Stimulated activated naive B cell treated with anti-CD40 and anti-IgM and Interleukin-4, amounts not matched to agents 10 μg/mL and 1 μg/mL and 100 μg/mL, for 72 hours (primary cell): ENCODE measurements around the gene LEP.

ENCODE experiments used
- ATAC-seq, 2 donors: fragments of 150-1000 bp; cut with Tn5 transposase; replicated peaks; 2 replicates each; pipeline ENCODE4 v1.10.0; 2021; ENCODE audit warnings: moderate library complexity in 1 of 2
- DNase-seq: peaks from one replicate; pipeline ENCODE4 v3.0.0; 2021
- H3K27ac Mint-ChIP-seq: one replicate; pipeline ENCODE4 v1.8.0; 2022; ENCODE audit warnings: mild to moderate bottlenecking, mixed read lengths
- H3K27me3 Mint-ChIP-seq, 2 donors: one replicate each; pipeline ENCODE4 v1.8.0; 2022; ENCODE audit warnings: mixed read lengths in 2 of 2
- H3K36me3 Mint-ChIP-seq, 2 donors: one replicate each; pipeline ENCODE4 v1.8.0; 2022; ENCODE audit warnings: mixed read lengths in 2 of 2, mild to moderate bottlenecking in 1 of 2
- H3K4me1 Mint-ChIP-seq, 2 donors: one replicate each; pipeline ENCODE4 v1.8.0; 2022; ENCODE audit warnings: mixed read lengths in 2 of 2, mild to moderate bottlenecking in 1 of 2
- H3K4me3 Mint-ChIP-seq, 2 donors: one replicate each; pipeline ENCODE4 v1.8.0; 2022; ENCODE audit warnings: mild to moderate bottlenecking in 2 of 2, mixed read lengths in 2 of 2, moderate library complexity in 1 of 2
- H3K9me3 Mint-ChIP-seq, 2 donors: one replicate each; pipeline ENCODE4 v1.8.0; 2022; ENCODE audit warnings: mixed read lengths in 2 of 2, mild to moderate bottlenecking in 1 of 2

The LEP gene

DNA sequence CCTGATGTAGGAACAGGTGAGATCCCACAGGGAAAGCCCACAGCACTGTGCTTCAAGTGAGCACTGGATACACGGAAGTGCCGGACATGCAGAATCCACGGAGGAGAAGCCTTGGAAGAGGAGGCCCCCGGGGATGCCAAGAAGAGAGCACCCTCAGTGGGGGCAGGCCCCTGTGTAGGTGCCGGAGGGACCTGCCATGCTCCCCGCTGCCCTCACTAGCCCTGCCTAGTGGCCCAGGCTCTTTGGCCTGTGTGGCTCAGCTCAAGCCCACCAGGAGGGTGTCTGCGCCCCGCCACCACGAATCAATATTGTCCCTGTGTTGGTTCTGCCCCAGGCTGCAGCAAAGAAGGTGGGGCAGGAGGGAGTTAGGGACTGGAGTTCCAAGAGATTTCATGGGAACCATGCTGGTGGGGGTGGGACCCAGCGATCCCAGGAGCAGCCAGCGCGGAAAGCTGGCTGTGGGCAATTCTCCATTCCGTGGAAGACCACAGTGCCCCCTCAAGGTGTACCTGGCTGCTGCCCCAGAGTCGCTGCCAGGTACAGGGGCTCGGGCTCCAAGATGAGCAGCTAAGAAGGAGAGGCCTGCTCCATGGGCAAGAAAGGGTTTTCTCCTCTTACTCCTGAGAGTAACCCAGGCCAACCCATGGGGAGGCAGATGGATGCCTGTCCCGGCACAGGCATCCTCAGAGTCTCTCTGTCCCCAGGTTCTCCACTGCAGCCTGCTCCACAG lies 34.9 kb upstream of the LEP start:
- H3K9me3 Mint-ChIP-seq: peaks cover 0 to 3% of the 10 kb centered on the region in 2 donors
- H3K27ac Mint-ChIP-seq: no peak overlapping the region
- DNase-seq (no peak), ATAC-seq (no peak)
- peaks cover 8 to 16% of the 10 kb centered on the region in 2 donors for H3K4me1 Mint-ChIP-seq
- H3K36me3 Mint-ChIP-seq: peaks cover 2 to 4% of the 10 kb centered on the region in 2 donors
- H3K27me3 Mint-ChIP-seq: peaks cover 47 to 48% of the 10 kb centered on the region in 2 donors
- H3K4me3 Mint-ChIP-seq: no peak overlapping the region

DNA sequence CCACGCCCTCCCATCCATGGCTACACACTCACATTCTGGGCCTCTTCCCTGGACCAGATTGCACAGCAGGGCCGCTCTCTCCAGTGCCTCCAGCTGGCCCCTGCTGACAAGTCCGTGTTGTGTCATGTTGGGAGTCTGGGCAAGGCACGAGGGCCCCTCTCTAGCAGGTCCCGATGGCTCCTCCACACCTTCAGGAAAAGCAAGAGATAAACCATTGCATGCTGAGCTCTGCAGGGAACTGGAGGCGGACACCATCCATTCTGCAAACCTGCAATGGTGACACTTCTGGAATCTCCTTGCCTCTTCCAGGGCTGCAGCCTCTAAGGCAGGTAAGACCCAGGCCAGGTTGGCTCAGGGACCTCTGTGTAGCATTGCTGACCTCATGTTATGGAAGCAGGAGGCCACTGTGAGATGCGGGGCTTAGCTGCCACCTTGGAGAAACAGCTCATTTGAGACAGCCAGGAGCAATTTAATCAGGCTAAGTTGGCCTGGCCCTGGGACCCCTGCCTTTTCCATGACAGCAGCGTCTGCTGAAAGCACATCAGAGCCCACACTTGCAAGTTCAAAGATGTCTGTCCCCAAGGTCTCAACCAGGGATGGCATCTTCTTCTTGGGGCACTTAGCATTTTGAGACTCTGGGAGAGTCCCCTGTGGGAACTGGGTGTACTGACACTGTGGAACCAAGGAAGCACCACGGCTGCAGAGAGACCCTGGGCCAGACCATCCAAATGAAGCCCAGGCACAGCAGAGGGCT lies 34.2 kb upstream of the LEP start:
- H3K4me1 Mint-ChIP-seq: peaks cover 2 to 9% of the 10 kb centered on the region in 2 donors
- no peak for DNase-seq
- H3K9me3 Mint-ChIP-seq: peaks cover 0 to 3% of the 10 kb centered on the region in 2 donors
- ATAC-seq: no peak
- H3K27ac Mint-ChIP-seq: no peak overlapping the region
- H3K4me3 Mint-ChIP-seq: no peak overlapping the region
- peaks cover 2 to 4% of the 10 kb centered on the region in 2 donors for H3K36me3 Mint-ChIP-seq
- H3K27me3 Mint-ChIP-seq: peaks cover 41 to 42% of the 10 kb centered on the region in 2 donors

DNA sequence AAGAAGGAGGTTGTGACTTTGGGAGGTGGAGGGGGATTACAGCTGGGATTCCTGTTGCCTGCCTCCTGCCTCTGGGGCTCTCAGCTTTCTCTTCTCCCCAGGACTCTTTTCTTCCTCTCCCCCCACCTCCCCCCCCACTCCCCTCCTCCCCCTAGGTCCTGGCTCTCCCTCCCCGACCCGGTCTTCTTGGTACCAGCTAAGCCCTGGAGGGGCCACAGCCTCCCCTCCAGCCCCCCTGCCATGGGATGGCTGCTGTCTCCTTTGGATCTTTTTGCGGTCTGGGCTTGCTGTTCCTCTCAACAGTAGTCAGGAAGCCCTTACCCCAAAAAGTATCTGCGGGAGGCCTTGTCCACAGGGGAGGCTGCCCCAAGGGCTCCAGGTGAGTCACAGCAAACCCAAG lies 33.5 kb upstream of the LEP start:
- ATAC-seq (no peak), DNase-seq (no peak)
- Mint-ChIP-seq H3K27me3 (peaks cover 34 to 35% of the 10 kb centered on the region in 2 donors), H3K36me3 (peaks cover 2 to 4% of the 10 kb centered on the region in 2 donors), H3K4me1 (peaks cover 0 to 2% of the 10 kb centered on the region in 2 donors), H3K4me3 (no peak overlapping the region), H3K9me3 (peaks cover 0 to 3% of the 10 kb centered on the region in 2 donors), H3K27ac (no peak overlapping the region)

DNA sequence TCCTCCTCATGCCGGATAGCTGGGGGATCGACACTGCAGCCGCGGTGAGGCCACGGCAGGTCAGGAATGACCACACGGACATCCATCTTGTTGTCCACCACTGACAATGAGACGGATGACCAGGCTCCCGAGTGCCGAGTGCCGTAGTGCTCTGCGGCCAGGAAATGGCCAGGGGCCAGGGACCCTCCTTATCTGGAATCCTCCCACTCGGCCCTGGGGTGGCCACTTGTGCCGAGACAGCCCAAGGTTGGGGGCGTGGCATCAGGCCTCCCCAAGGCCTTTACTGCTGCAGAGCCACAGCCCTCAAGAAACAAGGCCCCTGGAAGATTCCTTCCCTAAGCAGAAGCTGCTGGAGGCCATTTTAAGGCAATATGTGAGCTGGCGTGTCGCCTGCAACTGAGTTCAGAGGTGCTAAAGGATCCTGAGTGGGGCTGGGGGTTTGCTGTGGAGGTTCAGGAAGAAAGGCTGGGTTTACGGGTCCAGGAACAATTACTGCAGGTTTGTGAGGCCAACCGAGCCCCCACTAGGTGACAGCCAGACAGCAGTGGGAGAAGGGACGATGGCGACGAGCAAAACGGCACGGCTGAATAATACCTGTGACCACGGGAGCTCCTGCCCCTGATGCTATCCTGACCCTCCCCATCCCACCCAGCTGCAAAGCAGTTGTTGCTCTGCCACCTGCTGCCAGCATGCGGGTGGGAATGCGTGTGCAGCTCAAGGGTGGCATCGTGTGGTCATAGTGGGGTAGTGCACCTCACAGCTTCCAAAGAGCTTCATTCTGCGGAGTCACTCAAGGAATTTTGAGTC lies 31.6 kb upstream of the LEP start:
- Mint-ChIP-seq H3K4me1 (no peaks in the 10 kb centered on the region), H3K27ac (no peak overlapping the region), H3K36me3 (peaks cover 2 to 4% of the 10 kb centered on the region in 2 donors), H3K27me3 (peaks cover 24 to 29% of the 10 kb centered on the region in 2 donors), H3K4me3 (no peak overlapping the region), H3K9me3 (peaks cover 0 to 3% of the 10 kb centered on the region in 2 donors)
- DNase-seq (peak; percentile 59), ATAC-seq (peak; percentile 63 to 72)

DNA sequence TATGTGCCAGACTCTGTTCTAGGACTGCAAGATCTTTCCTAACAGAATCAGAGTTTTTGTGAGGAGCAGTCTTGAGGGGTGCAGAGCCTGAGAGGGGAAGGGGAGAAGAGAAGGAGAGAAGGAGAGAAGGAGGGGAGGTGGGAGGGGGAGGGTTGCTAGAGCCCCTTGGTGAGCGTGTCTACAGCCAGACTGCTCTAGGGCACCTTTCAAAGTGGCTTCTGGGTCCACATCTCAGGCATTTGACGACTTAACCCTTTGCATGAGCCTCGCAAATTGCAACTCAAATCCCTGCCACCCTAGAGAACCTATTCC lies 31.1 kb upstream of the LEP start:
- H3K27ac Mint-ChIP-seq: no peak overlapping the region
- H3K4me3 Mint-ChIP-seq: no peak overlapping the region
- no peaks in the 10 kb centered on the region for H3K4me1 Mint-ChIP-seq
- DNase-seq: no peak
- H3K9me3 Mint-ChIP-seq: peaks cover 0 to 2% of the 10 kb centered on the region in 2 donors
- H3K27me3 Mint-ChIP-seq: peaks cover 18 to 23% of the 10 kb centered on the region in 2 donors
- H3K36me3 Mint-ChIP-seq: peaks cover under 1 to 2% of the 10 kb centered on the region in 2 donors
- no peak for ATAC-seq

DNA sequence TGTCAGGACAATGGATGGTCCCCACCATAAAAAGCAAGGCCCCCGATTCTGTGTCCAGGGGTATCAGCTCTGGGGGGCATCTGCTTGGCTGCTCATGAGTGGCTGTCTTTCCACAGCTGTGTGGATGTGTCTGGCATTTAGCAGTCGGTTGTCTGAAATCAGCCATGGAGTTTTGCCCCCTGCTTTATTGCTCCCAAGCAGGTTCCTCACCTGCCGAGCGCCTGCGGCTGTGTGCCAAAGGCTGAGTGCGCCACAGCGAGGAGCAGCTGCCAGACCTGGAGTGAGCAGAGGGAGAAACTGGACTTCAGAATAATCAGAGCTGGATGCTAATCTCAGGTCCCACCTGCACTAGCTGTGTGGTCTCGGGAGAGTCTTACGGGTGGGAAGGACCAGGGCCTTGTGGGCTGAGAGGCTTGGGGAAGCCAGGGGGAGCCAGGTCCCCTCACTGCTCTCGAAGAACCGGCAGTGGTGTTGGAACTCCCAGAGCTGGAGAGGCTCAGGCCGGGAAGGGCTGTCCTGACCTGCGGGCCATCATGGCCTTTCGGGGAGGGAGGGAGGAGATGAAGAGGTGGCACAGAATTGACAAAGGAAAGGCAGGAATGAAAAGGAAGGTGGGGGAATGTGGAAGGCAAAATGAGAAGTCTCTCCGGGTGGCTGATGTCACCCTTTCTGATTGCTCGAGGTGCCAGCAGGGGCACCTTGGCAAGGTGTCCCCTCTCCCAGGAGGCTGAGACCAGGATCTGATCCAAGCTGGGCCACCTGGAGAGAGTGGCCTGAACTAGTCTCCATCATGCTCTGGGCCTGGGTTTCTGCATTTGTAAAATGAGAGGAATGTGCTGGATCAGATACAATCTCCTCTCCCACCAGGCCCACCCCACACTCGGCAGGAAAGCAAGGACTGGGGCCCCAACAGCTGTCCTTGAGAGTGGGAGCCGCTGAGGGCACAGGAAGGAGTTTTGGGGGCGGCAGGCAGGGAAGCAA lies 30.2 kb upstream of the LEP start:
- no peaks in the 10 kb centered on the region for H3K9me3 Mint-ChIP-seq
- ATAC-seq: no peak
- peaks cover 12 to 20% of the 10 kb centered on the region in 2 donors for H3K27me3 Mint-ChIP-seq
- no peak overlapping the region for H3K4me3 Mint-ChIP-seq
- no peak overlapping the region for H3K27ac Mint-ChIP-seq
- no peak for DNase-seq
- no peaks in the 10 kb centered on the region for H3K4me1 Mint-ChIP-seq
- no peaks in the 10 kb centered on the region for H3K36me3 Mint-ChIP-seq

DNA sequence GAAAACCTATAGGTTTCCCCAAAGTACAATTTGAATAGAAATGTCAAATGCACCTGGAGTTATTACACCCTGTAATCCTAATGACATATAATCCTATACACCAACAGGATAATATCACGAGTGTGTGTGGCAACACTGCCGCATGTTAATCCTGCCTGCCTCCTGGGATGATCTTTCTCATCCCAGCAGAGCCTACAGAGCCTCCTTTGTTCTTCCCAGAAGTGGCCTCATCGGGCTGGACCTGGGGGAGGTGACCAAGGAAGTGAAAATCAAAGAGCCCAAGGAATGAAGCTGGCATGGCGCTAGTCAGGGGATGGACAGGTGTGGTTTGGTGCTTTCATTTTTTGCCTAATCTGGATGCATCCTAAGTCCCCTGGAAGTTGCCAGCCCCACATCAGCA lies 29.5 kb upstream of the LEP start:
- Mint-ChIP-seq H3K9me3 (no peaks in the 10 kb centered on the region), H3K36me3 (no peaks in the 10 kb centered on the region)

DNA sequence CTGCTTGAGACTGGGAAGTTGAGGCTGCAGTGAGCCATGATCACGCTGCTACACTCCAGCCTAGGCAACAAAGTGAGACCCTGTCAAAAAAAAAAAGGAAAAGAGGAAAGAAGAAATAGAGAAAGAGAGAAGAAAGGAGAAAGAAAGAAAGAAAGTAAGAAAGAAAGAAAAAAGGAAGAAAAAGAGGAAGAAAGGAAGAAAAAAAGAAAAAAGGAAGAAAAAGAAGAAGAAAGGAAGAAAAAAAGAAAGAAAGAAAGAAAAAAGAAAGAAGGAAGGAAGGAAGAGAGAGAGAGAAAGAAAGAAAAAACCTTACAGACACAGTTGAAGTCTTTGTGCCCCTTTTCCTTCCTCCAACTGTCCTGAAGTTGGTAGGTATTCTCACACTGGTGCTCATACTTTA lies 26.6 kb upstream of the LEP start:
- ATAC-seq (no peak), DNase-seq (no peak)
- H3K36me3 Mint-ChIP-seq: no peaks in the 10 kb centered on the region
- H3K27me3 Mint-ChIP-seq: peaks cover 12 to 26% of the 10 kb centered on the region in 2 donors
- H3K27ac Mint-ChIP-seq: no peak overlapping the region
- H3K9me3 Mint-ChIP-seq: no peaks in the 10 kb centered on the region
- no peak overlapping the region for H3K4me3 Mint-ChIP-seq
- H3K4me1 Mint-ChIP-seq: no peaks in the 10 kb centered on the region

More for the DNA sequence above, 29.5 kb upstream of the LEP start:
- no peak overlapping the region for H3K4me3 Mint-ChIP-seq
- no peak for ATAC-seq
- peaks cover 10 to 20% of the 10 kb centered on the region in 2 donors for H3K27me3 Mint-ChIP-seq
- no peaks in the 10 kb centered on the region for H3K4me1 Mint-ChIP-seq
- H3K27ac Mint-ChIP-seq: no peak overlapping the region
- no peak for DNase-seq

DNA sequence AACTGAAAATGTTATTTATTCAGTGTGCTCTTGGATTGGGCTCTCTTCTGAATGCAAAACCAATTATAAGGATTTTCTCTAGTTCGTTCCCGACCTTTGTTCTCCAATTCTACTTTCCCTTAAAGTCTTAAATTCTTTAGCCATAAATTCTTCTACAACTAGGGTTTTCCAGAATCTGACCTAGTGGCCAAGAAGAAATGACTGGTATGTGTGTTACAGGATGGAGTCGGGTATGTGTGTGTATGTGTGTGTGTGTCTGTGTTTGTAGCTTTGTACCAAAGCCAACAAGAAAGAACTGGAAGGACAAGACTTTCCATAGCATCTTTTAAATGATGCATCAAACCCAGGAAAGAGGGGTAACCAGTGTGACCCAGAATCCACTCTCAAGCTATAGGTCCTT lies 25.8 kb upstream of the LEP start:
- Mint-ChIP-seq H3K27me3 (peaks cover 17 to 29% of the 10 kb centered on the region in 2 donors), H3K27ac (no peak overlapping the region), H3K4me3 (no peak overlapping the region), H3K4me1 (no peaks in the 10 kb centered on the region), H3K9me3 (no peaks in the 10 kb centered on the region), H3K36me3 (no peaks in the 10 kb centered on the region)
- DNase-seq: no peak
- ATAC-seq: no peak

DNA sequence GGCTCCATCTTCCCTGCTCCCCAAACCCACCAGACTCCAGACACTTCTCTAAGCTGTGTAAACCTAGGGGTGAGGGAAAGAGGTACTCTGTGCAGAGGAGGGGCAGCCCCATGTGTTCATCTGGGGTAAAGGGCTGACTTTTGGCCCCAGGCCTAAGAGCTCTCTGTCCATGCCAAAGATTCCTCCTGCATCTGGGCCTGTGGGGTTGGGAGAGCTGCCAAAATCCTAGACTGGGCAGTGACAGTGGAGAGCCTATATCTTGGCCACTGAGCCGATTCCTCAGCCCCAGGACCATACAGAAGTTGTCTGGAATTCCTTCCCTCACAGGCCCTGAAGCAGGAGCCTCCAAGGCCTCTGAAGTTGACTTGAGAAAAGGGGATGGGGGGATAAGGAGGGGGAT lies 25.3 kb upstream of the LEP start:
- DNase-seq: no peak
- Mint-ChIP-seq H3K4me3 (no peak overlapping the region), H3K36me3 (no peaks in the 10 kb centered on the region), H3K27ac (no peak overlapping the region), H3K27me3 (peaks cover 19 to 33% of the 10 kb centered on the region in 2 donors), H3K4me1 (no peaks in the 10 kb centered on the region), H3K9me3 (no peaks in the 10 kb centered on the region)
- no peak for ATAC-seq

DNA sequence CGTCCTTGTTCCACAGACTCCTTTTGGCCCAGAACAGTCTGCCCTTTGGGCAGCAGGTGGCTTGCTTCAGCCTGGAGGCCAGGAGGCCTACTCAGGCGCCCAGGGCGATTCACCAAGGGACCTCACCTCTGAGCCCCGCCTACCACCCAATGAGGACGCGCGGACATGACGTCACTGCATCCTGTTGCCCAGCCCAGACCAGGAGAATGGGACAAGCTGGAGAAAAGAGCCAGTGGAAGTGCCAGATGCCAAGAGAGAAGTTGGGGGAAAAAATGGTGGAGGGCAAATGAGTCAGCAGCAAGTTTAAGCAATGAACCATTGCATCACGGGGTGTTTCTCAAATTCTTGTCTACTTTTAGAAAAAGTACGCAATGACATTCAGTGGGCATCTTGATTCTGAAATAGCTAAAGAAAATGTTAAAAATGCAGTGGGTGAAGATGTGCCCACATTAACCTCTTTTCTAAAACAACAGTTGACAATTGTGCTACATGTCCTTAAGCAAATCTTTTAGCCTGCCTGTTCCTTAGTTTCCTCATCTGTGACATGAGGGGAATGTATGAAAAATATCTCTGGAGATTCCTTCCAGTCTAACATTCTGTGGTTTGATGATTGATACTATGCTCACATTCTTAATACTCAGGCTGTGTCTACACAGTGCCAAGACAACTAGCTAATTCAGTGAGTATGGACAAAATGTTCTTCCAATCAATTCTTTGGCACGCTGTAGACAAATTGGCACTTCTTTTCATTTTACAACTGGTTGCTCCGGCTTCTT lies 23.9 kb upstream of the LEP start:
- Mint-ChIP-seq H3K9me3 (no peaks in the 10 kb centered on the region), H3K27ac (no peak overlapping the region), H3K27me3 (peaks cover 16 to 37% of the 10 kb centered on the region in 2 donors), H3K36me3 (no peaks in the 10 kb centered on the region), H3K4me1 (no peaks in the 10 kb centered on the region), H3K4me3 (no peak overlapping the region)
- no peak for ATAC-seq
- DNase-seq: no peak

DNA sequence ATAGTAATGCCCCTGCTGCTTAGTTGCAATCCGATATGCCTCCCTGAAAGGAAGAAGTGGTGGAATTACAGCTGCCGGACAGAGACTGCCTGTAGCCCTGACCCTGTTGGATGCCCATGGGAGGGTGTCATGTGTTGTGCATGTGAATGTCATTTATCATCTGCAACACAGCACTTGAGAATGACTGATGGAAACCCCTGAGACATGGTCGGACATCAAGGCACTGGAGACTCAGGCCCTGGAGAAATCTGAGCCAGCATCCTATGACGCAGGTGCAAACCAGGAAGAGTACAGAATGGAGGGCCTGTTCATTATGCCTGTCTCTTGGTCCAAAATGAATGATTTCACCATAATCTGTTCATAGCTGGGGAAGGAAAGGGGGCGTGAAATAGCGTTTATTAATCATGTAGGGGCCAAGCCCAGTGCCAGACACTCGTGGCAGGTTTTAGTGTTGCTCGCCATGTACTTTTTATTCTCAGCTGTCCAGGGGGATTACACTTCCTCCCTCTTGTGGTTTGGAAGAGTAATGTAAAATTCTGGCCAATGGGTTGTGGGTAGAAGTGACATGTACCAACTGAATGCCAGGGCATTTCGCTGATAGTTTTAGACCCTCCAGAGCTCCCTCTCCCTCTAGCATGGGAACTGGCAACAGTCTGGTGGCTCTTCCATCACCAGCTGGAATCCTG lies 23.0 kb upstream of the LEP start:
- H3K4me3 Mint-ChIP-seq: no peak overlapping the region

More for the DNA sequence above, 23.0 kb upstream of the LEP start:
- H3K27me3 Mint-ChIP-seq: peaks cover 20 to 43% of the 10 kb centered on the region in 2 donors
- ATAC-seq (no peak), DNase-seq (no peak)
- H3K36me3 Mint-ChIP-seq: no peaks in the 10 kb centered on the region
- no peak overlapping the region for H3K27ac Mint-ChIP-seq
- H3K9me3 Mint-ChIP-seq: no peaks in the 10 kb centered on the region
- no peaks in the 10 kb centered on the region for H3K4me1 Mint-ChIP-seq
